K562 (cell line): Measurements from ENCODE around the gene SORCS2. TPM values are rescaled to one million over a fixed set of nuclear protein-coding genes. Genes with fewer than 3 reads are reported as not detected.

ENCODE experiments used
- ATAC-seq: fragments of 200-7000 bp; cut with Tn5 transposase; 3 replicates; pipeline ENCODE4 v1.9.1; 2020; ENCODE audit warnings: moderate library complexity
- BruUV-seq: library from RNA; stranded (reverse); fragments of 400-500 nt; replicated peaks from 2 replicates; lab custom pipeline; 2021; lab: Mats Ljungman, UMichigan
- CTCF ChIA-PET: fragments of 300-600 bp; formaldehyde crosslinking; extraction: SDS; loops from one replicate; lab custom pipeline; 2021; ENCODE audit warnings: low intra/inter-chr PET ratio; lab: Yijun Ruan, JAX
- POLR2A ChIA-PET: fragments of 300-600, 350-650 bp; sonication (Branson Sonifier 250); formaldehyde crosslinking; extraction: SDS; loops from one replicate; lab custom pipeline; 2021; ENCODE audit warnings: antibody characterized with exemption, inconsistent platforms; lab: Yijun Ruan, JAX
- DNase-seq, 4 experiments: peaks; one replicate each; pipeline versions ENCODE4 v3.0.0 to v3.0.0-alpha.2; 2011 to 2018; ENCODE audit warnings: low spot score in 3 of 4, mixed read lengths in 3 of 4; ENCODE audit errors: extremely low read depth in 1 of 4
- FAIRE-seq: peaks from 2 replicates; lab custom pipeline; 2011; peaks lifted over from hg19 to GRCh38; lab: Jason Lieb, UNC
- H2AFZ ChIP-seq: 2 replicates; pipeline ENCODE4 v1.6.0; 2011; ENCODE audit warnings: low read depth, low read length, control low read depth, inconsistent platforms
- H3K27ac ChIP-seq: fragments of 200-600 bp; 3 replicates; pipeline ENCODE4 v1.8.0; 2011; ENCODE audit warnings: low read depth, mild to moderate bottlenecking, control low read depth, inconsistent platforms, low read length, moderate library complexity, mixed read lengths; ENCODE audit errors: extremely low read depth
- H3K27me3 ChIP-seq, 2 experiments: fragments of 300-600 bp in 1 of 2; 2 replicates in 1 of 2; 3 replicates in 1 of 2; pipeline versions ENCODE4 v1.6.0 to v1.8.0; 2011; ENCODE audit warnings: inconsistent platforms in 2 of 2, low read length in 2 of 2, mild to moderate bottlenecking in 1 of 2, mixed read lengths in 1 of 2, moderate library complexity in 1 of 2; ENCODE audit not compliant: control insufficient read depth in 2 of 2, insufficient read depth in 2 of 2
- H3K36me3 ChIP-seq: fragments of 300-600 bp; 3 replicates; pipeline ENCODE4 v1.8.0; 2011; ENCODE audit warnings: mild to moderate bottlenecking, low read length, inconsistent platforms; ENCODE audit not compliant: control insufficient read depth, insufficient read depth
- H3K4me1 ChIP-seq, 2 experiments: fragments of 200-600 bp in 1 of 2; replicated peaks in 1 of 2; 2 replicates in 1 of 2; 3 replicates in 1 of 2; pipeline versions ENCODE4 v1.5.1 to v1.8.0; 2011; ENCODE audit warnings: inconsistent platforms in 2 of 2, low read length in 2 of 2, mild to moderate bottlenecking in 1 of 2, mixed read lengths in 1 of 2, moderate library complexity in 1 of 2; ENCODE audit not compliant: control insufficient read depth in 2 of 2, insufficient read depth in 2 of 2
- H3K4me2 ChIP-seq: 2 replicates; pipeline ENCODE4 v1.6.1; 2011; ENCODE audit warnings: low read length, control low read depth, inconsistent platforms, mixed read lengths; ENCODE audit not compliant: insufficient read depth
- H3K4me3 ChIP-seq: fragments of 200-600 bp; sonication (generic), shearing (Covaris generic); 2 replicates; pipeline ENCODE4 v1.5.1; 2016; ENCODE audit warnings: control low read depth, inconsistent platforms
- H3K79me2 ChIP-seq: fragments of 200-600 bp; 3 replicates; pipeline ENCODE4 v1.8.0; 2011; ENCODE audit warnings: low read length, inconsistent platforms; ENCODE audit not compliant: control insufficient read depth, insufficient read depth
- H3K9ac ChIP-seq, 2 experiments: 2 replicates each; pipeline versions ENCODE4 v1.6.0 to v1.6.1; 2011; ENCODE audit warnings: low read depth in 2 of 2, low read length in 2 of 2, control low read depth in 1 of 2, inconsistent platforms in 1 of 2, mild to moderate bottlenecking in 1 of 2, mixed read lengths in 1 of 2; ENCODE audit not compliant: insufficient read depth in 1 of 2
- H3K9me1 ChIP-seq: one replicate; pipeline ENCODE4 v1.6.0; 2011; ENCODE audit warnings: inconsistent platforms, mild to moderate bottlenecking, low read length, moderate library complexity; ENCODE audit not compliant: control insufficient read depth, insufficient read depth
- H3K9me3 ChIP-seq: replicated peaks from 2 replicates; pipeline ENCODE4 v1.5.1; 2011; ENCODE audit warnings: low read depth, low read length, inconsistent platforms; ENCODE audit not compliant: control insufficient read depth, insufficient read depth
- H4K20me1 ChIP-seq: replicated peaks from 2 replicates; pipeline ENCODE4 v1.6.1; 2011; ENCODE audit warnings: low read length, inconsistent platforms, mixed read lengths; ENCODE audit not compliant: control insufficient read depth, insufficient read depth
- CBX1 ChIP-seq: sonication (generic); IDR thresholded peaks from 2 replicates; pipeline ENCODE4 v1.6.1; 2016; ENCODE audit warnings: antibody characterized with exemption, low read depth, mild to moderate bottlenecking
- DIDO1 ChIP-seq: fragments of 450-650 bp; IDR thresholded peaks from 2 replicates; pipeline ENCODE4 v1.6.1; 2016; ENCODE audit warnings: low read depth, missing biosample characterization, missing genetic modification characterization
- FOXJ3 ChIP-seq: sonication (generic); formaldehyde crosslinking; IDR thresholded peaks from 2 replicates; pipeline ENCODE4 v1.4.0; 2020; ENCODE audit warnings: mild to moderate bottlenecking, missing genetic modification reagents
- HDGF ChIP-seq: fragments of 450-650 bp; IDR thresholded peaks from 2 replicates; pipeline ENCODE4 v1.6.1; 2016
- L3MBTL2 ChIP-seq: fragments of 450-650 bp; IDR thresholded peaks from 2 replicates; pipeline ENCODE4 v1.6.1; 2016; ENCODE audit warnings: mild to moderate bottlenecking, moderate library complexity
- PYGO2 ChIP-seq: fragments of 450-650 bp; IDR thresholded peaks from 2 replicates; pipeline ENCODE4 v1.6.1; 2016; ENCODE audit warnings: mild to moderate bottlenecking, missing genetic modification characterization, moderate library complexity, missing compliant biosample characterization
- RBM14 ChIP-seq: fragments of 200-400 bp; formaldehyde crosslinking; IDR thresholded peaks from 2 replicates; pipeline ENCODE4 v1.6.1; 2018; ENCODE audit warnings: low read depth, mild to moderate bottlenecking, low read length, moderate library complexity, borderline replicate concordance; ENCODE audit not compliant: insufficient read depth
- SOX6 ChIP-seq: fragments of 450-650 bp; IDR thresholded peaks from 2 replicates; pipeline ENCODE4 v1.6.1; 2014; ENCODE audit warnings: mild to moderate bottlenecking
- SP1 ChIP-seq: sonication (generic); formaldehyde crosslinking; IDR thresholded peaks from 2 replicates; pipeline ENCODE4 v1.8.1; 2022; ENCODE audit warnings: mild to moderate bottlenecking, missing genetic modification reagents
- SP2 ChIP-seq: IDR thresholded peaks from 2 replicates; pipeline ENCODE4 v1.6.1; 2011; ENCODE audit warnings: mild to moderate bottlenecking, low read depth, low read length, moderate library complexity; ENCODE audit not compliant: poor library complexity, severe bottlenecking; ENCODE audit errors: extremely low read depth
- SREBF1 ChIP-seq: fragments of 150-350 bp; IDR thresholded peaks from 2 replicates; pipeline ENCODE4 v1.6.1; 2014; ENCODE audit warnings: antibody characterized with exemption, low read depth, low read length, borderline replicate concordance
- TAF7 ChIP-seq: fragments of 450-650 bp; IDR thresholded peaks from 2 replicates; pipeline ENCODE4 v1.6.1; 2016; ENCODE audit warnings: missing genetic modification characterization, missing compliant biosample characterization
- ZMIZ1 ChIP-seq, 2 experiments: fragments of 150-350 bp in 1 of 2; IDR thresholded peaks; 2 replicates each; pipeline ENCODE4 v1.6.1; 2012 to 2016; ENCODE audit warnings: low read depth in 2 of 2, low read length in 2 of 2, mild to moderate bottlenecking in 1 of 2, moderate library complexity in 1 of 2
- ZNF507 ChIP-seq: conservative IDR thresholded peaks from 2 replicates; pipeline ENCODE4 v1.6.1; 2017; ENCODE audit warnings: missing genetic modification characterization, missing compliant biosample characterization
- ZNF695 ChIP-seq: fragments of 450-650 bp; formaldehyde crosslinking; IDR thresholded peaks from 2 replicates; pipeline ENCODE4 v1.4.0; 2020; ENCODE audit warnings: mild to moderate bottlenecking, moderate library complexity
- WGBS: fragments of 100-300 bp; shearing (Covaris generic); methylation state at CpG from one replicate; pipeline ENCODE4 v1.1.6; 2016; ENCODE audit warnings: low coverage, mixed read lengths; ENCODE audit not compliant: insufficient coverage; ENCODE audit errors: missing lambda C conversion rate; 5-methylcytosine and 5-hydroxymethylcytosine counted together
- in situ Hi-C: fragments of 300-500 bp; cut with MboI; formaldehyde crosslinking; loops from 4 replicates; pipeline ENCODE4 v1.15.0; 2018; ENCODE audit warnings: inconsistent platforms, mixed read lengths
- intact Hi-C: fragments of 100-400 bp; cut with micrococcal nuclease; formaldehyde crosslinking; loops from 2 replicates; pipeline ENCODE4 v1.14.2; 2022
- polyA plus RNA-seq, 8 experiments: library from polyadenylated mRNA; depleted of rRNA in 4 of 8; stranded (reverse) in 5 of 8; unstranded in 3 of 8; fragments of >200 nt; fragmentation: Nextera tagmentation in 2 of 8; fragmentation: Illumina TruSeq in 1 of 8; extraction: Ambion mirVana in 2 of 8; extraction: Trizol in 1 of 8; gene quantifications; 2 replicates each; pipeline versions ENCODE4 v1.2.1 to v1.2.3, GENCODE V29; 2011 to 2014; ENCODE audit warnings: inconsistent platforms in 1 of 8, missing spikeins in 1 of 8
- total RNA-seq, 7 experiments: library from RNA; depleted of rRNA in 6 of 7; stranded (reverse); fragments of >200 nt in 6 of 7; fragmentation: Illumina TruSeq in 2 of 7; extraction: Trizol in 2 of 7; gene quantifications; 2 replicates each; pipeline versions ENCODE4 v1.2.1 to v1.2.3, GENCODE V29; 2011 to 2021; ENCODE audit warnings: low replicate concordance in 1 of 7

The SORCS2 gene
- total and polyA plus RNA-seq, 9 of the 15 experiments (the other 6 are each of a cell fraction or from before 2014, with no cell fraction given) = not detected

GRCh38 chr4:7628432-7628831 lies 436.1 kb downstream of the SORCS2 start:
- Histone ChIP-seq H4K20me1 (no peaks in the 10 kb centered on the region; the same call in 1 of the 2 replicates), H3K4me2 (no peak overlapping the region), H2AFZ (no peak overlapping the region), H3K4me3 (no peak overlapping the region), H3K4me1 (no peaks in the 10 kb centered on the region), H3K79me2 (no peaks in the 10 kb centered on the region), H3K9me3 (no peaks in the 10 kb centered on the region), H3K9me1 (no peaks in the 10 kb centered on the region), H3K9ac (no peak overlapping the region), H3K27ac (no peak overlapping the region), H3K36me3 (no peaks in the 10 kb centered on the region), H3K27me3 (peaks cover 0 to 21% of the 10 kb centered on the region in 2 experiments; a peak in 1 of 5 replicates)
- TF ChIP-seq RBM14 = no peak
- no peak for TF ChIP-seq L3MBTL2
- no peak for TF ChIP-seq CBX1
- TF ChIP-seq ZNF695 (CRISPR knock-in tag) = no peak
- TF ChIP-seq HDGF = no peak
- TF ChIP-seq PYGO2 (tag) = no peak
- TF ChIP-seq DIDO1 = no peak
- no peak for TF ChIP-seq FOXJ3 (CRISPR knock-in tag)
- no peak for TF ChIP-seq SREBF1
- TF ChIP-seq ZNF507 (tag) = no peak
- TF ChIP-seq SP2 = no peak
- no peak for TF ChIP-seq TAF7
- no peak for TF ChIP-seq ZMIZ1 (IDR thresholded peaks at IDR 0.05; ENCODE audit: low read depth in 2 of 2, low read length in 2 of 2)
- no peak for TF ChIP-seq SP1 (CRISPR knock-in tag)
- TF ChIP-seq SOX6 = no peak
- ATAC-seq (no peak), DNase-seq (no peak), FAIRE-seq (no peak)
- intact Hi-C loops (no loop called here), in situ Hi-C loops (no loop called here)
- ChIA-PET CTCF (no interaction called here), POLR2A (interaction anchor here (1.0 kb wide), 1 partner anchor 11 kb away, joined by 5 read pairs; no protein-coding TSS in a partner anchor)
- 0% methylated on average over 8 of the region's 10 CpGs for WGBS
- BruUV-seq = no TSS peak
